ENCODE results near the gene TEKT3.

The TEKT3 gene

GRCh38 chr17:15289285-15290183 is 51.9 kb downstream of the TEKT3 start:
- DNase-seq, result no peak

GRCh38 chr17:15288859-15289258 is 52.5 kb downstream of the TEKT3 start:
- no peak for DNase-seq

GRCh38 chr17:15287538-15288267 is 53.7 kb downstream of the TEKT3 start:
- no peak for DNase-seq

- no peak for DNase-seq
These were observed 55.9 kb downstream of the TEKT3 start for GRCh38 chr17:15285466-15285865.

- no peak for DNase-seq
These were observed 56.9 kb downstream of the TEKT3 start for GRCh38 chr17:15284537-15284936.

GRCh38 chr17:15284107-15284506 is 57.3 kb downstream of the TEKT3 start:
- no peak for DNase-seq

GRCh38 chr17:15281909-15282308 is 59.5 kb downstream of the TEKT3 start:
- no peak for DNase-seq

GRCh38 chr17:15278924-15279477 is 62.4 kb downstream of the TEKT3 start:
- DNase-seq, result no peak

GRCh38 chr17:15278380-15278779 is 63.0 kb downstream of the TEKT3 start:
- DNase-seq, result no peak

GRCh38 chr17:15274017-15274416 is 67.4 kb downstream of the TEKT3 start:
- DNase-seq, result no peak

GRCh38 chr17:15273141-15273793 is 68.1 kb downstream of the TEKT3 start:
- DNase-seq, result no peak

- DNase-seq, result no peak
These were observed 69.7 kb downstream of the TEKT3 start for GRCh38 chr17:15271741-15272140.

- DNase-seq, result no peak
These were observed 70.6 kb downstream of the TEKT3 start for GRCh38 chr17:15270628-15271381.

- DNase-seq, result no peak
These were observed 71.7 kb downstream of the TEKT3 start for GRCh38 chr17:15269780-15270089.

GRCh38 chr17:15269087-15269779 is 72.2 kb downstream of the TEKT3 start:
- no peak for DNase-seq

- DNase-seq, result no peak
These were observed 72.9 kb downstream of the TEKT3 start for GRCh38 chr17:15268461-15268860.

- DNase-seq, result no peak
These were observed 73.4 kb downstream of the TEKT3 start for GRCh38 chr17:15267996-15268395.

- no peak for DNase-seq
These were observed 74.9 kb downstream of the TEKT3 start for GRCh38 chr17:15266325-15267125.

- DNase-seq, result no peak
These were observed 76.3 kb downstream of the TEKT3 start, which contains the start of gene PMP22 for GRCh38 chr17:15265131-15265530. Gene PMP22 (minus strand): TSS chr17:15265326. CDS start chr17:15260727, 4,599 bp downstream.

- DNase-seq, result no peak
These were observed 76.9 kb downstream of the TEKT3 start for GRCh38 chr17:15264542-15264941.

GRCh38 chr17:15263680-15264079 is 77.7 kb downstream of the TEKT3 start:
- no peak for DNase-seq

Measured in activated CD4-positive, CD25-positive, alpha-beta regulatory T cell treated with anti-CD3 and anti-CD28 coated beads, Interleukin-2, amount 50 U/mL, for 72 hours (primary cell).